Amniotic epithelial cell (primary cell): Measurements from ENCODE around the gene CELSR1.
"Not testable (repeated sequence)": the region's sequence is repeated elsewhere in the genome, so short reads cannot be mapped to it uniquely, and the experiment has no call there.

Experiments used
- DNase-seq: peaks from one replicate; pipeline ENCODE4 v3.0.0-alpha.2; 2010; ENCODE audit warnings: low read depth

The CELSR1 gene

DNA sequence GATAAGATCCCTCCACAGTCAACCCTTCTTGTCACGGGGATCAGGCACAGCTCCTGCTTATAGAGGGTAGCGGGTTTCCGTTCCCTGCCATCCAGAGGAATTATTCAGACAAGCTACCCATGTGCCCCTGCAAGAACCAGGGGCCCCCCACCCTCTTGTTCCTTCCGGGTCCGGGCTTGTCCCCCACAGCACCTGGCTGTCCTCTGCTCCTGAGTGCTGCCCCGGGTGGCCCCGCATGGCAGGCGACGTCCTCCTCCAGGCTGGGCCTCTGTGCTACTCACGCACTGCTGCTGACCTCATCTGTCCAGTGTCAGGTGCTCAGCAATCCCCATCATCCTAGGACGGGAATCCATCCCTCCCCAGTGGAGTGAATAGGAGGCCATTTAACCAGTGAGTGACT, 24.7 kb downstream of the CELSR1 start:
- DNase-seq: no peak

DNA sequence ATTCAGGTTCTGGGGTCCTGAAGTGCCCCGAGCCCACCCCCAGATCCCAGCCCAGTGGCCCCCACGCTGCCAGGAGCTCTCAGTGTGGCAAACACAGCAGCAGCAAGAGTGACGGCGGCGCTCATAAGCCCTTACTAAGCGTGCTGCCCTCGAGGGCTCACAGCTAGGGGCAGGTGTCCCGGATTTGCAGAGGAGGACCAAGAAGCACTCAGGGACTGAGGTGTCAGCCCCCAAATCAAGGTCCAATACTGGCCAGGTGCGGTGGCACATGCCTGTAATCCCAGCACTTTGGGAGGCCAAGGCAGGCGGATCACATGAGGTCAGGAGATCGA, 25.4 kb downstream of the CELSR1 start:
- no peak for DNase-seq

DNA sequence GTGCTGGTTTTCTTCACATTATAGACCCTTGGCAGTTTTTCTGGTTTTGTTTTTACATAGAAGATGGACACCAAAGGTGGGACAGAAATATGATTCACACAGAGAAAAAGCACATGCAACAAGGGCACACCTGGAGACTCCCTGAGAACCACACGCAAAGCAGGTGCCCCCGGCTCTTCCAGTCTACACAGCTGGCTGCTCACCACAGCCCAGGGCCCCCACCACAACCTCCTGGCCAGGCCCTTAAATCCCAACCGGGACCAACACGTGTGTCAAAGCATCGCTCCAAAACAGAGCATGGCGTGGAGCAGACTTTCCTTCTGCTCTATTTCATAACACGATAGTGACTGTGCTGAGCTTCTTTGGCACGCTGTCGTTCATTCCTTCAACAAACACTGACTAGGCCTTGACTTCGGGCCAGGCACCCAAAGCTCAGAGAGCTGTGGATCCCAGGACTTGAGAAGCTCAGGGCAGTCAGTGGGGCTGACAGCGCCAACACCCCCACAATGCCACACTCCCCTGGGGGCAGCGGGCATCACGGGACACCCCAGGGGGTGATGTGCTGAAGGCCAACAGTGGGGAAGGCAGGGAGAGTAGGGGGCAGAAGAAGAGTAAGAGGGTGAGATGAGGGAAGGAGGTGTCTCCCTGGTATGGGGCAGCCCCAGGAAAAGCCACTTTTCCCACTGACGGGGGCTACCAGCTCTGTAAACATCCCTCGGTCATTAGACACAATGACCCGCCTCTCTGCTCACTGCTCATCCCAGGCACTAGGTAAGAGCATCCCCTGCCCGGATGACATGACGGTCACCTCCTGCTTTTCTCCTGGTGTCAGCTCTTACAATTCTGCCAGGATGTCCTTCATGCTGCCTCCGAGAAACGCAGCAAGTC, 26.0 kb downstream of the CELSR1 start:
- DNase-seq: no peak

GRCh38 chr22:46509416-46510089, 27.9 kb downstream of the CELSR1 start:
- DNase-seq: no peak

GRCh38 chr22:46508491-46508999, 28.9 kb downstream of the CELSR1 start:
- DNase-seq: no peak

DNA sequence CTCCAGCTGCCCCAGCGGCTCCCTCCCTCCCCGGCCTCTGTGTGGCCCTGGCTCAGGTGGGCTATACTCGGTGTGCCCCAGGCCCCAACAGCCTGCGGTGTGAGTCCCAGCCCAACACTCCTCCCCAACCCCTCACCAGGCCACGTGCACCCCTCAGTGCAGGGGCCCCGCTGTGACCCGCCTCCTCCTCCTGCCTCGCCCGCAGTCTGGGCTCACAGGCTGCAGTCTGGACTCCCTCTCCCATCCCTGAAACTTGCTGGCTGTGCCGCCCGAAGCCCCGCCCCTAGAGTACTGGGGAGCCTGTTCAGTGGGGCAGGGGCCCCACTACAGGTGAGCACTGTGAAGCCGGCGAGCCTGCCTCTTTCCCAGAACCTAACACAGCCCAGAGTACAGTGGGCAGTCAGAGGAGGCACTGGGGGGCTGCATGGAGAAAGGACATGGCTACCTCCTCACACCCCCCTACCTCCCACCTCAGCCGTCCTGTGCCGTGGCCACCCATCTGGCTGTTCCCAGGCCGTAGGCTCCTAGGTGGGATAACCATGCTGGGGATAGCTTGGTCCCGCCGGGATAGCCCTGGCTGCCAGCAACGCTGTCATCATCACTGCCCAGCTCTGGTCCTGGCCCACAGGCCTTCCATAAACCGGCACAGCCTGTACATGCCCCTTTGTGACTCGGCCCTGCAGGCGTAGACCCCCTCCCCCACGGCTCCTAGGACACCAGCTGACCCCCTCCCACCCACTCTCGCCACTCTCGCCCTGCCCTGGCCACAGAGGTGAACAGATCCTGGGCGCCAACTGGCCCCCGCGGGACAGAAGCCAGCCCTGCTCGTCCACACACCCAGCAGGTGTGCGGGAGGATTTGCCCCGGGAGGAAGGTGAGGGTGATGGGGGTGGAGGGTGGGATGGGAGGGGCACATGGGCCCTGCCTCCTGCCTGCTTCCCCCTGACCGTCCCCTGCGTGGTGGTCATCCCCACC, 29.7 kb downstream of the CELSR1 start:
- no peak for DNase-seq

- peak; percentile 9 for DNase-seq
Observed at GRCh38 chr22:46504584-46504983, 32.8 kb downstream of the CELSR1 start.

GRCh38 chr22:46502440-46503175, 34.8 kb downstream of the CELSR1 start:
- DNase-seq: no peak

DNA sequence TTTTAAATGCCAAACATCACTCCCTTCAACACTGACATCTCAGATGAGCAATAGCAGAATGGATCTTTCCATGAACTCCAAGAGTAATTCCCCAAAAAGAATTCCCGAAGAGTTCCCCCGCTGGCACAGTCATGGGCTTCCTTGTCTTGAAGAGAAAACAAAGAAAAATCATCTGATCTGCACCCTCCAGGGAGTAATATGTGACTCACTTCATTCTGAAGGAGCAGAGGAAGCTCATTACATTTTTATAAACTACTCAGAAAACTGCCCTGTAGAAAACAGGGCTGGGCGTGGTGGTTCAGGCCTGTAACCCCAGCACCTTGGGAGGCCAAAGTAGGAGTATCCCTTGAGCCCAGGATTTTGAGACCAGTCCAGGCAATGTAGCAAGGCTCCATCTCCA, 35.7 kb downstream of the CELSR1 start:
- peak; percentile 37 for DNase-seq

DNA sequence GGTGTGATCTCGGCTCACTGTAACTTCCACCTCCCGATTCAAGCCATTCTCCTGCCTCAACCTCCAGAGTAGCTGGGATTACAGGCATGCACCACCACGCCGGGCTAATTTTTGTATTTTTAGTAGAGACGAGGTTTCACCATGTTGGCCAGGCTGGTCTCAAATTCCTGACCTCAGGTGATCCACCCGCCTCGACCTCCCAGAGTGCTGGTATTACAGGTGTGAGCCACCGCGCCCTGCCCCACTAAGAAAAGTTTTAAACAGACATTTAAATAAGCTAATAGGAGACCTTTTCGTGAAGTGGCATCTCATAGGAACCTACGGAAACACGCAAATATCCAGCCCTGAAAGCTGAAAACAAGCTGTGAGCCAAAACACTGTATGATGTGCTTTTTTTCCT, 36.2 kb downstream of the CELSR1 start:
- not testable (repeated sequence) for DNase-seq

DNA sequence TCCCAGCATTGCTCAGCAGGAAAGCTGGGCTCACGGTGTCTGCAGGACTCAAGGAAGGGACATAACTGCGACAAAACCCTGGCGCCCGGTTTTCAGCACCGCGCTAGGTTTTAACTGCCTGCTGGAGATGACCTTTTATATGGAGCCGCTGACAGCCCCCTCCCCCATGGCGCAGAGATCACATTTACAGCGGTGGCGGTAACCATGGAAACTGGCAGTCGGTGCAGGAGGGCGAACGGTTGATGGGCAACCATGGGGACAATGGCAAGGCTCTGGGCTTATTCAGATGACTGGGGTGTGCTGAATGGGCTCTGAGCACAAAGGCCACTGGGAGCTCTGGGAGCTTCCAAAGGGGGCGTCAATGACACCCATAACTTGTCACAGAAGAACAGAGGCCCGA, 37.2 kb downstream of the CELSR1 start:
- DNase-seq: no peak

GRCh38 chr22:46499805-46500189, 37.6 kb downstream of the CELSR1 start:
- no peak for DNase-seq

DNA sequence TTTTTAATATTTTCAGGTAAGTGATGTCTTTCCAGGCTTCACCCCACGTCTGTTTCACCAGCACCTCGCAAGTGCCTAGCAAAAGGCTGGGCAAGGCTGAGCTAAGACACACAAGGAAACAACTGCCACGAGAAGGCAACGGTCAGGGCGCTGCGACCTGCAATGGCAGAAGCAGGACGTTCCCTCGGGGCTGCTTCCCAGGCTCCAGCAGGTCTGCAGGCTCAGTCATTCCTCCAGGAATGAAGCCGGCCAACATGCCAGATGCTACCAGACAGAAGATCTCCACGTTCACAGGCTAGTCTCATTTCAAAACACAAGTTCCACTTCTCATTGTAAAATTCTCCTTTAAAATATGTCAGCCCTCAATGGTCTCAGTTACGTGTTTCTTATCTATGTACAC, 45.5 kb downstream of the CELSR1 start:
- DNase-seq: no peak

DNA sequence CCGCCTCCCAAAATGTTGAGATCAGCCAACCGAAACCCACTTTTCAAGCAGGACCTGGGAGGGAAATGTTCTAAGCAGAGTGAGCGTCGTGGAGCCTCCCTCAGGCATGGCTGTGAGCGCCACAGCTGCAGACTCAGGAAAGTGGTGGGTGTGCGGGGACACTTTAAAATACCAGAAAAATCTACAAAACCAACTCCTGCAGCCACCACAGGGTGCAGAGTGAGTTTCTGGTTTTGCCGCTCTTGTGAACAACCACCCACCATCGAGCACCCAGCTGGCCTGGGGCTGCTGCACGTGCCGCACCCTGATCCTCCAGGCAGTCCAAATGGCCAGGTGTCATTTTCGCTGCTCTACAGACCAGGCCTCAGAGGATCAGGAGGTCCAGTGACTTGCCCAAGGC, 46.9 kb downstream of the CELSR1 start:
- no peak for DNase-seq

DNA sequence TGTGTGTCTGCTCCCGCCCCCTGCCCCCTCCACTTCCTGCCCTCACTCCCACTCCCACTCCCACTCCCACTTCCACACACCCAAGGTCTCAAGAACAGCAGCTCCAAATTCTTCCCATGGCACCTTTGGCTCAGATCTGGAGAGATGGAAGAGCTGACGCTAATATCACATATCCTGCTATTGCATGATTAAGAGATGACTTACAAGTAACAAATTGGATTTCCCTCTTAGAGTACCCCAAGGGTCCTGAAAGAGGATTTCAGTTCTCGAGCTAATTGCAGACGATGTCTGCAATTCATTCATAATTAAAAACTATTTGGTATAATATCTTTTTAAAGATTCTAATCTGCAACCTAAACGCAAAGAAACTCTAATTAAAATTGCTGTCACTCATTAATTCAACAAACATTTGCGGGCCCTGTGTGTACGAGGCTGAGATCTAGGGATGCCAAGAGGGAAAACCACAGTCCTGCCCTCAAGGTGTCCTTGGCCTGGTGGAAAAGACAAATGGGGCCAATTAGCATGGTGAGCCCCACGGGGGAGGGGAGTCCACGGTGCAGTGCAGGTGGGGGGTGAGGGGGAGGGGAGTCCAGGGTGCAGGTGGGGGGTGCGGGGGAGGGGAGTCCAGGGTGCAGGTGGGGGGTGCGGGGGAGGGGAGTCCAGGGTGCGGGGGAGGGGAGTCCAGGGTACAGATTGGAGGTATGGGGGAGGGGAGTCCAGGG, 50.3 kb downstream of the CELSR1 start:
- DNase-seq: no peak

DNA sequence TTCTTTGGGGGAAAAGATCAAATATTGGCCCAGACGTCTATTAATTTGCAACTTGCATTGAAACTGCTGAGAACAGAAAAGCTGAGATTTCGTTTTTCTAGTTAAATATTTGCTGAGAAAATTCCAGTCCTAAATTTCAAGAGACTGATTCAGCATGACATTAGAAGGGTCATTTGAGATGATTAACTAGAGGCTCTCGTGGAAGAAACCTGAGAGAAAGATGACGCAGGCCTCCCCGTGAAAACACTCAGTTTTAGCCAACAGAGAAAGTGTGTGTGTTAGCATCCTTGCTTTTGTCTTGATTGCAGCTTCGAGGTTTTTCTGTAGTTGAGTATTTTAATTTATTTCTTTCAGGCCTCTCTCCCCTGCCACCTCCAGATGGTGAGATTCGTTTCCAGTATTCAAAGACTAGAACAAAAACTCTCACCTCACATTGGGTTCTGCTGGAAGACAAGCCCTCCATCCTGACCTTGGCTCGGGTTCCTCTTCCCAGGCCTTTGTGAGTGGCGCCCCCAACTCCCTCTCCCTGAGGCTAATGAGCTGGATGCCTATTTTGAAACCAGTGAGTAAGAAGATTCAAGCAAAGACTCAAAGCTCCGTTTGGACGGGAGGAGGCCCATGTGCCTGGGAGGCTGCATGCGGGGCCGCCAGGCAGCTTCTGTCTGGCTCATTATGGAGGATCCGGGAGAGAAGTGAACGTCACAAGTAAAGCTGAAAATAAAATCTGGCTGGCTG, 52.4 kb downstream of the CELSR1 start:
- peak; percentile 14 for DNase-seq

DNA sequence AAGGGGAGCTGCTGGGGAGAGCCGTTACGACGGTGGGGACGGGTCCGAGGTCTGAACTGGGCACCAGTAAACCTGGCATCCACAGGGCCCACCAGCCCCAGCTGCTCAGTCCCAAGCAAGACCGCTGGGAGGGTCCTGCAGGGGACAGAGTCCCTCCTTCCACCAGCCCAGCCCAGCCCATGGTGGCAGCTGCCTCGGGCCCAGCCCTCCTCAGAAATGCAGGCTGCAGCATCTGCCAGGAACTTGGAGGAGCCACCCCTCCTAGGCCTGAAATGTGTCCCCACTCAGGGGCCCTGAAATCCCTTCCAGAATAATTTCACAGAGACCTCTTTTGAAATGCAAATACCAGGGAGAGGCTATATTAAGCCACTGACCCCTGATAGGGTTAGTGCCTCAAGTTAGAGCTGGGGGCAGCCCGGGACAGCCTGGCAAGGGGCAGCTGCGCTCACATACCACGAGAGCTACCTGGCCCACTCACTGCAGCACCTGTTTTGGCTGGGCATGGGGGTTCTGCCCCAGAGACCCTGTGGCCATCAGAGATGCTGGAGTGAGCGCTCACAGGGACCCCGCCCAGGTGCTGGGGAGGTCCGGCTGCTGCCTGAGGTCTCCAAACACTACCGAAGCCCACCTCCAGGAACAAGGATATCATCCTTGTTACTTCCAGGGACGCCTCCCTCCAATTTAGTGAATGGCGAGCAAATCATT, 53.1 kb downstream of the CELSR1 start:
- no peak for DNase-seq

DNA sequence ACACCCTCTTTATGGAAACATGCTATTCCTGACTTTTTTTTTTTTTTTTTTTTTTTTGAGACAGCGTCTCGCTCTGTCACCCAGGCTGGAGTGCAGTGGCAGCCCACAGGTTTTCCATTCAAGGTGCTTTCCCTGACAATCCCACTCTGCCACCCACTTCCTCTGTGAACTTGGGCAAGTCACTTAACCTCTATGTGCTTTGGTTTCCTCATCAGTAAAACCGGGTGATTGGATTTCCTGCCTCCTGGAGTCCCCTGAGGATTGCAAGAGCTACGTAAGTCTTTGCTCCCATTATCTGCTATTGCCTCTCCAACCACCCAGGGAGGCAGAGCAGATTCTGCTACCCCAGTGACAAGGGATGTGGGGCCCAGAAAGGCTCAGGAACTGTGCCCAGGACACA, 54.1 kb downstream of the CELSR1 start:
- DNase-seq: no peak

GRCh38 chr22:46482056-46482675, 55.3 kb downstream of the CELSR1 start:
- no peak for DNase-seq
